Measurements from ENCODE around the gene ARHGAP35. TPM values are rescaled to one million over a fixed set of nuclear protein-coding genes. Genes with fewer than 3 reads are reported as not detected.
A peak's percentile ranks its signal among the peaks of the same experiment; 100 is the strongest.

Gene ARHGAP35
- total RNA-seq, 4 donors from 2014 or later = 42.9 to 109 (median 57.6) TPM

- Histone ChIP-seq H3K4me1 (peaks cover 6 to 78% (median 27%) of the 10 kb centered on the region in 3 donors), H3K27me3 (no peaks in the 10 kb centered on the region), H3K9me3 (no peaks in the 10 kb centered on the region), H3K4me3 (peak overlapping the region in 1 of 2 donors; percentile 98), H3K36me3 (no peaks in the 10 kb centered on the region), H3K27ac (peak overlapping the region in 3 of 4 donors; percentile 73 to 100 (median 97))
- TF ChIP-seq POLR2AphosphoS5 (IDR thresholded peaks at IDR 0.05) (no peak), CTCF (IDR thresholded peaks at IDR 0.05) (no peak), EP300 (IDR thresholded peaks at IDR 0.05) (no peak), POLR2A (IDR thresholded peaks at IDR 0.05) (no peak)
- WGBS, 2 donors (ENCODE audit: low coverage in 1 of 2) = 39 to 73% methylated on average over 2 to 4 of the region's 4 CpGs
- ATAC-seq = no peak
Measured at GRCh38 chr19:46862974-46863632, 2.3 kb downstream of the ARHGAP35 start.

- H3K9me3 ChIP-seq = no peaks in the 10 kb centered on the region
- H3K36me3 ChIP-seq = no peaks in the 10 kb centered on the region
- H3K27ac ChIP-seq = peak overlapping the region; percentile 13 to 100 (median 85)
- 3 to 23% methylated on average over 3 to 5 of the region's 6 CpGs for whole genome bisulfite sequencing, 2 donors (ENCODE audit: low coverage in 1 of 2)
- TF ChIP-seq POLR2AphosphoS5 (IDR thresholded peaks at IDR 0.05) (peak; percentile 37), POLR2A (IDR thresholded peaks at IDR 0.05) (no peak)
- peaks cover 6 to 85% (median 27%) of the 10 kb centered on the region in 3 donors for H3K4me1 ChIP-seq
- H3K4me3 ChIP-seq = peak overlapping the region in 1 of 2 donors; percentile 98
- H3K27me3 ChIP-seq = no peaks in the 10 kb centered on the region
- no peak for ATAC-seq
Measured at GRCh38 chr19:46863818-46864629, 3.2 kb downstream of the ARHGAP35 start.

GRCh38 chr19:46866407-46867136 lies 5.8 kb downstream of the ARHGAP35 start:
- Histone ChIP-seq H3K36me3 (no peaks in the 10 kb centered on the region), H3K4me3 (no peak overlapping the region), H3K9me3 (no peaks in the 10 kb centered on the region), H3K27me3 (no peaks in the 10 kb centered on the region), H3K27ac (peak overlapping the region in 1 of 4 donors; percentile 11), H3K4me1 (peaks cover 6 to 80% (median 23%) of the 10 kb centered on the region in 3 donors)
- no peak for TF ChIP-seq EP300 (IDR thresholded peaks at IDR 0.05)
- no peak for TF ChIP-seq POLR2A (IDR thresholded peaks at IDR 0.05)
- TF ChIP-seq POLR2AphosphoS5 (IDR thresholded peaks at IDR 0.05) = no peak
- TF ChIP-seq CTCF (IDR thresholded peaks at IDR 0.05) = no peak
- WGBS, 2 donors (ENCODE audit: low coverage in 1 of 2) = 38 to 40% methylated on average over 3 of the region's 3 CpGs
- no peak for ATAC-seq

- no peak for ATAC-seq
- WGBS, 2 donors (ENCODE audit: low coverage in 1 of 2) = 47 to 51% methylated on average over 3 of the region's 3 CpGs
Measured at GRCh38 chr19:46867170-46867569, 6.4 kb downstream of the ARHGAP35 start.

More at GRCh38 chr19:46867170-46867569, 6.4 kb downstream of the ARHGAP35 start:
- Histone ChIP-seq H3K27me3 (no peaks in the 10 kb centered on the region), H3K4me3 (no peak overlapping the region), H3K9me3 (no peaks in the 10 kb centered on the region), H3K36me3 (no peaks in the 10 kb centered on the region), H3K27ac (no peak overlapping the region), H3K4me1 (peaks cover 6 to 74% (median 23%) of the 10 kb centered on the region in 3 donors)
- TF ChIP-seq POLR2AphosphoS5 (IDR thresholded peaks at IDR 0.05) (no peak), EP300 (IDR thresholded peaks at IDR 0.05) (no peak), POLR2A (IDR thresholded peaks at IDR 0.05) (no peak), CTCF (IDR thresholded peaks at IDR 0.05) (no peak)

All from gastroesophageal sphincter (tissue), 4 donors.